HG02763 (cell line): ENCODE results near the gene ZC3H7B.
"Not testable (repeated sequence)": the region's sequence is repeated elsewhere in the genome, so short reads cannot be mapped to it uniquely, and the experiment has no call there.

Source experiments
- ATAC-seq: cut with Tn5 transposase; IDR thresholded peaks from one replicate; pipeline ENCODE4 v1.9.1; 2021; ENCODE audit warnings: mild to moderate bottlenecking, moderate library complexity; ENCODE audit not compliant: unreplicated experiment

ZC3H7B gene

GRCh38 chr22:41377846-41378245, 76.5 kb downstream of the ZC3H7B start:
- ATAC-seq = no peak

- no peak for ATAC-seq
Observed at GRCh38 chr22:41380993-41381328, 79.6 kb downstream of the ZC3H7B start.

DNA sequence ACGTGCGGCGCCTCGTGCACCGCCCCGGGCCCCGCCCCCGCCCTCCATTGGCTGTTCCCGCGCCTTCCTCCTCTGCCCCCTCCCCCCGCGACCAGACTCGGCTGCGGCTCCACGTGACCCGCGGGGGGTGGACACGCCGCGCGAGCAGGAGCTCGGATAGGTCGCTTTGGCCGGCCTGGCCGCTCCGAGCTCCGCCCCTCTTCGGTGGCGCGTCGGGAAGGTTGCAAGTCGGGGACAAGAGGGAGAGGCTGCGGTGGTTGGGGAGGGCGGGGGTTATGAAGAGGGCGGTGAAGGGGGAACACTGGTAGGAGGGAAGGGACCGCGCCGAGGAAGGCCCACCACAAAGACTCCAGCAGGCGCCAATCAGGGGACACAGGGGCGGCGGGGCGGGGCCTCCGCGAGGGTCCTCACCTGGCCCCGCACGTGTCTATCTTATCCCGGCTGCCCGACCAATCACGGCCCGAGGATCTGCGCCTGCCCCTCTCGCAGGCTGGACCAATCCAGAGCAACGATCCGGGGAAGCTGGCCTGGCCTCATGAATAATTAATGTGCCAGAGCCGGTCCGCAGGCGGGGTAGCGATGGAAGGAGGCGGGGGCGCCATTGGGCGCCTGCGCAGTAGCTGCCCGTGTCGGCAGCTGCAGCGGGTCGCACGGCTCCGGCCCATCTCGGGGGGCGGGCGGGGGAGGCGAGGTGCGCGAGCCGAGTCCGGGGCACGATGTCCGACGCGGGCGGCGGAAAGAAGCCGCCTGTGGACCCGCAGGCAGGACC, 80.2 kb downstream of the ZC3H7B start, which contains the start of gene TEF:
TSS of gene TEF (plus strand) at position 614 of the 769 bp plus-strand sequence. CDS start at position 717, 103 bp downstream.
- ATAC-seq = peak; percentile 88

DNA sequence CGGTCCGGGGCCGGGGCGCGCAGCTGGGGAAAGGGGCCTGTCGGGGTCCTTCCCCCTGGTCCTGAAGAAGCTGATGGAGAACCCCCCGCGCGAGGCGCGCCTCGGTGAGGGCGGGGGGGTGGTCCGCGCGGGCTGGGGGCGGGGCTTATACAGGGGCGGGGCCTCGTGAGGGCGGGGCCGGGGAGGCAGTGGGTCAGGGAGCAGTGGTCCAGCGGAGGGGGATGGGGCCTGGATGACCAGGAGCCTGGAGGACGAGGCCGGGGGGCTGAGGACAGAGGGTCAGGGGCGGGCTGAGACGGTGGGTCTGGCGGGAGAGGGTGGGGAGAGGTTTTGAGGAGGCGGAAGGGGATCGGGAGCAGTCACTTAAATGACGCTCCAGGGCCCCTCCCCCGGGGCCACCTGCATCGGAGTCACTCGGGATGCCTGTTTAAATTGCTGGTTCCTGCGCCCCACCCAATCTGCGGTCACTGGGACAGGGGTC, 80.8 kb downstream of the ZC3H7B start:
- ATAC-seq = peak; percentile 33

DNA sequence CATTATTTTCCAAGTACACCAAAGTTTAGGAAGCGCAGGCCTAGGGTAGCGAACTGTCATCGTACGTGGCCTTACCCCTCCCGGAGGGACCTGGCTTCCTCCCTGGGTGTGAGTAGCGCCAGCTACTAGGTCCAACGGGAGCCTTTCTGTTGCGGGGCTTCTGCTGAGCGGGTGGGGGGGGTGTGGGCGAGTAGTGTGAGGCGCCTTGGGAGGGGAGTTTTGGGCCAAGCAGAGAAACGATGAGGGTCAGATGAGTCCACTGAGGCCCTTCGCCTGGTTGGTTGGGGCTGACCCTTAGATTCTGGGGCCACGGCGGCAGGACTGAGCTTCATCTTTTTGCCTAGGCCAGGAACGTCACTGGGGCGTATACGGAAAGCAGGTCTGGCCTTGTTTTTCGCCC, 81.3 kb downstream of the ZC3H7B start:
- no peak for ATAC-seq

DNA sequence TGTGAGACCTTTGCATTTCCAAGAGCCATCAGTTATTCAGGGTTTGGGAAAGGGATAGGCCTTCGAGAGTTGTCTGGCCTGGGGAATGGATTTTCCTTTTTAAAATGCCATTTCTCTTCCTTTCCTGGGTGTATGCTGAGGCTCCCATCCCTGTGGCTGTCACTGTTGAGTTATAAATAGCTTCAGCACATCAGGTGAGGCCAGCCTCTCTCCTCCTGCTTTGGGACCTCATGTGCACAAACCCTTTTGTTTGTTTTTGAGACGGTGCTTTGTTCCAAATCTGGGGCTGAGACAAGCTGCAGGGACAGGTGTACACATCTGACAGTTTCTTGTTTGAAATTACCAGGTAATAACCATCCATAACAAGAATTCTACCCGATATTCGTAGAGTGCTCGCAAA, 81.8 kb downstream of the ZC3H7B start:
- no peak for ATAC-seq

DNA sequence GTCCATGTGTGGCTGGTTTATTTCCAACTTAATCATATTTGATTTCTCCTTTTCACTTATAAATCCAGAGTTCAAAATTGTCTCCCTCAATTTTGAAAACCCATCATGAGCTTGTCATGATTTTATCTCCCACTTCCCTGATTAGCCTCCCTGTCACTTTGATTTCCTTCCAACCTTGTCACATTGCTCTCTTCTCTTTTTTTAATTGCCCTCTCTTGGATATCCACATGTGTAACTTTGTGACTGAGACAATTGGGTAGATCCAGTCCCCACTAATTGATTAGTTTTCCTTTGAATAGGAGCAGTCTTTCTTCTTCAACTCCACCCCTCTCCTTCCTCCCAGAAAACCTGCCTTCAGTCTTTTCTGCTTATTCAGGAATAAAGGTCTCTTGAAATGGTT, 82.8 kb downstream of the ZC3H7B start:
- ATAC-seq = no peak

DNA sequence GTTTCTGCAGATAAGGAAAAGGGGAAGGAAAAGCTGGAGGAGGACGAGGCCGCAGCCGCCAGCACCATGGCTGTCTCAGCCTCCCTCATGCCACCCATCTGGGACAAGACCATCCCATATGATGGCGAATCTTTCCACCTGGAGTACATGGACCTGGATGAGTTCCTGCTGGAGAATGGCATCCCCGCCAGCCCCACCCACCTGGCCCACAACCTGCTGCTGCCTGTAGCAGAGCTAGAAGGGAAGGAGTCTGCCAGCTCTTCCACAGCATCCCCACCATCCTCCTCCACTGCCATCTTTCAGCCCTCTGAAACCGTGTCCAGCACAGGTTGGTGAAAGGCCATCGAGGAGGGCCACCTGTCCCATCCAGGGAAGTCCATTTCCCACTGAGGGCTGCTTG, 86.0 kb downstream of the ZC3H7B start:
- ATAC-seq = no peak

DNA sequence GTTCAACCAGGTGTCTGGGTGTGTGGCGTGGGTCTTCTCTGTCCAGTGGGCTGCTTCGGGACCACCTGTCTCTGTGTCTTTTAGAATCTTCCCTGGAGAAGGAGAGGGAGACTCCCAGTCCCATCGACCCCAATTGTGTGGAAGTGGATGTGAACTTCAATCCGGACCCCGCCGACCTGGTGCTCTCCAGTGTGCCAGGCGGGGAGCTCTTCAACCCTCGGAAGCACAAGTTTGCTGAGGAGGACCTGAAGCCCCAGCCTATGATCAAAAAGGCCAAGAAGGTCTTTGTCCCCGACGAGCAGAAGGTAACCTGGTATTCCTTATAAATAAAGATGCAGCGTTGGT, 92.7 kb downstream of the ZC3H7B start:
- ATAC-seq = no peak

- ATAC-seq = no peak
Observed at GRCh38 chr22:41395531-41396240, 94.4 kb downstream of the ZC3H7B start.

GRCh38 chr22:41397143-41397811, 96.0 kb downstream of the ZC3H7B start:
- no peak for ATAC-seq

DNA sequence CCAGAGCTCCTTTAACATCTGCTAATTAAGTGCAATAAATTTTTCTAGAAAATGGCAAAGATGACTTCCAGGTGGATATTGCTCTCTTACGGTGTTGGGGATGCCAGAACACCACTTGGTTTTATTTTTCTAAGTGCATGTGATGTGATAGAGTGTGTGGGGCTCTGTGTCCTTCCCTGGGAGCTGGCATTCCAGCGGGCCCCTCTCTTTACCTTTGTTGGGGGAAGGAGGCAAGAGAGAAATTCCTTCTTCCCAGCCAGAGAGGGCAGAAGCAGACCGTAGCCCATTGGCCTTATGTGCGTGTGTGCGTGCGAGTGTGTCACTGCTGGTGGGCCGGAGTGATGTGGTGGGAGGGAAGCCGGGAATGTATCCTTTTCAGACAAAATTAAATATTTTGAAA, 97.6 kb downstream of the ZC3H7B start:
- no peak for ATAC-seq

DNA sequence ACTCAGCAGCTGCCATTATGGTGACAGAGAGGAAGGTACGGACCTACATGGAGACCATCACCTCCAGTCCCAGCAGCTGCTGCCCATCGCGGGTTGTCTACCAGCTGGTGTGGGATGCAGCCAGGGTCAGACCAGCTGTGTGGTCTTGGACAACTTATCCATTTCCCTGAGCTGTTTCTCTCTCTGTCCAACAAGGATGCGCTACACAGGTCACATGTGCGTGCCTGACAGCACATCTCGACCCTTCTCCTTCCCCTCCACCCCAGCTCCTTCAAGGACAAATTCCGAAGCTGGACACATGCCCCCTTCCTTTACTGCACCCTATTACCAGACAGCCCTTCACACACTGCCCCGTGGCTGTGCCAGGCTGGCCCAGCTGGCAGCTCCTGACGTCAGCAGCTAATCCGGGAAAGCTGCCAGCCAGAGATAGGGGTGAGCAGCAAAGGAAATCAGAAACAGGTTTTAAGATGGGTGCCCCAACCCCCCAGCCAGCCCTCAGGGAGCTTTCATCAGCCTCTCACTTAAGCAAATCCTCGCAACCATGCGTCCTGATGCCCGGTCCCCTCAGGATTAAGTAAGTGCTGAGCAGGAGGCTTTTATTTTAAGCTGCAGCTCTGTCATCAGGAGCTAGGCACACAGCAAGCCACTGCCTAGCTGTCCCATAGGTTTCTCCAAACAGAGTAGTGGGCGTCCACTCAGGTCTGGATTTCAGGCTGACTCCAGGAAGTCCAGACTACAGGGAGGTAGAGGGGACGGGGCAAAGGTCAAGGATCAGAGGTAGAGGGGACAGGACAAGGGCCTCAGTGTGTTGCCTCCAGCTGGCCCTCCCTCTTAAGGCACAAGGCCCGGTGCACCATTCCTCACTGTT, 100.7 kb downstream of the ZC3H7B start:
- no peak for ATAC-seq

GRCh38 chr22:41402851-41403250, 101.5 kb downstream of the ZC3H7B start:
- not testable (repeated sequence) for ATAC-seq

GRCh38 chr22:41403532-41404318, 102.4 kb downstream of the ZC3H7B start:
- peak; percentile 66 for ATAC-seq

DNA sequence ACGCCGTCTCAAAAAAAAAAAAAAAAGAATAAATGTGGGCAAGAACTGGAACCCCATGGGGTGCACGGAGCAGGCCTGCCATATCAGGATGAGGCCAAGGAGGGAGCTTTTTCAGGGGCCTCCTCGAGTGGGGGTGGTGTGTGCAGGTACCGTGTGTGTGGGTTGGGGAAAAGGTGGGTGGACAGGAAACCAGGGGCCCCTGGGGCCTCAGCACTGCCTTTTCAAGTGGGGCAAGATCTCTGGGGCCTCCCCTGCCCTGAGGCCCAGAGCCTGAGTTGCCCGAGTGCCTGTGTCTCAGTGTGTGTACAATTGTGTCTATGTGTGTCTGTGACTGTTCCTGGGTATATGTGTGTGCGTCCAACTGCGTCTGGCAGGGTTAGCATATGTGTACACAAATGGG, 104.3 kb downstream of the ZC3H7B start:
- no peak for ATAC-seq

DNA sequence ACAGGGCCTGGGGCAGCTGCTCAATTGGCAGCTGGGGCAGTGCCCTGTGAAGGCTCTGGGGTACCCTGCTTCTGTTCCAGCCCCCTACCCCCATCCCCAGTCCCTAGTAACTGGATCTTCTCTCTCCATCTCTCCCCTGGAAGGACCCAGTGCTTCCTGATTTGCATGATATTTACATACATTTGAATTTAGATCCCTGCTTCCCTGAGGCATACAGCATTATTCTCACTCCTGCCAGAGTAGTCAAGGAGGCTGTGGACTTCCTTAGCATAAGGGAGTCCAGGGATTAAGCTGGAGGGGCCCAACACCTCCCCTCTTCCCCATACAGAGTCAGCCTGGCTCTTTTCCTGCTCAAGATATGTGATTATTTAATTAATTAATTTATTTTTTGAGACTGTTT, 105.1 kb downstream of the ZC3H7B start:
- ATAC-seq = no peak

DNA sequence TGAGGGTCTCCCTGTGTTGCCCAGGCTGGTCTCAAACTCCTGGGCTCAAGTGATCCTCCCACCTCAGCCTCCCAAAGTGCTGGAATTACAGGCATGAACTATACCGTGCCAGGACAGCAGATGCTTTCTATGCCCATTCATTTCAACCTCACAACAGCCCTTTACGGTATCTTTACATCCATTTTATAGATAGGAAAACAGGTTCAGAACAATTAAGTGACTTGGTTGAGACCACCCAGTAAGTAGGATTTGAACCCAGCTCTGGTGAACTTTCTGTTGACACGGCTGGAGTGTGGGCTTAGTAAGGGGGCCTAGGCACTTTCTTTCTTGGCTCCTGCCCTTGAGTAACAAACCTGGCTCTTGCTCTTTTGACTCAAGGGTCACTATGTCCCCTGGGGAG, 106.1 kb downstream of the ZC3H7B start:
- ATAC-seq = no peak

- no peak for ATAC-seq
Observed at GRCh38 chr22:41408665-41409064, 107.3 kb downstream of the ZC3H7B start.
